HL-60 (cell line): Measurements from ENCODE around the gene IVD.

ENCODE experiments used
- DNase-seq, 2 experiments: peaks; one replicate each; pipeline ENCODE4 v3.0.0-alpha.2; 2010 to 2020; ENCODE audit warnings: low read depth in 1 of 2, low spot score in 1 of 2
- H3K27ac ChIP-seq: fragments of 250-450 bp; sonication (Bioruptor Pico); replicated peaks from 2 replicates; pipeline ENCODE4 v1.5.1; 2020; ENCODE audit warnings: mild to moderate bottlenecking, moderate library complexity
- H3K27me3 ChIP-seq: fragments of 250-450 bp; sonication (Bioruptor Pico); 2 replicates; pipeline ENCODE4 v1.5.1; 2021; ENCODE audit warnings: mild to moderate bottlenecking, moderate library complexity; ENCODE audit not compliant: insufficient read depth, poor library complexity, severe bottlenecking
- H3K4me3 ChIP-seq: replicated peaks from 2 replicates; pipeline ENCODE4 v1.5.1; 2011; ENCODE audit warnings: mild to moderate bottlenecking, control low read depth, low read length; ENCODE audit not compliant: insufficient read depth
- GABPA ChIP-seq: IDR thresholded peaks from 2 replicates; pipeline ENCODE4 v1.6.1; 2012; ENCODE audit warnings: low read depth
- POLR2AphosphoS5 ChIP-seq: IDR thresholded peaks from 2 replicates; pipeline ENCODE4 v1.6.1; 2012; ENCODE audit warnings: low read depth
- SPI1 ChIP-seq: IDR thresholded peaks from 2 replicates; pipeline ENCODE4 v1.6.1; 2012; ENCODE audit warnings: low read depth, mild to moderate bottlenecking, borderline replicate concordance
- long read RNA-seq: library from polyadenylated mRNA; unstranded; transcript quantifications from one replicate; pipeline ENCODE4 v2.0.0, GENCODE V29; 2020
- TF ChIP-seq, protein P1 (sequence below): IDR thresholded peaks from one replicate; pipeline ENCODE4 v1.5.1; 2011; ENCODE audit warnings: low read length, control low read depth, inconsistent platforms; ENCODE audit not compliant: insufficient read depth
- TF ChIP-seq, protein P2 (sequence below): IDR thresholded peaks from 2 replicates; pipeline ENCODE4 v1.6.1; 2012; ENCODE audit warnings: low read depth; ENCODE audit not compliant: insufficient replicate concordance

Gene IVD
- long read RNA-seq, transcript IVD-206 (12 exons, 1,809 nt), result major isoform, 53 of 251 reads
- long read RNA-seq, partial matches to known transcripts, result 12 of 251 reads
- long read RNA-seq, other reads (novel, unspliced or antisense), result 186 of 251 reads

DNA sequence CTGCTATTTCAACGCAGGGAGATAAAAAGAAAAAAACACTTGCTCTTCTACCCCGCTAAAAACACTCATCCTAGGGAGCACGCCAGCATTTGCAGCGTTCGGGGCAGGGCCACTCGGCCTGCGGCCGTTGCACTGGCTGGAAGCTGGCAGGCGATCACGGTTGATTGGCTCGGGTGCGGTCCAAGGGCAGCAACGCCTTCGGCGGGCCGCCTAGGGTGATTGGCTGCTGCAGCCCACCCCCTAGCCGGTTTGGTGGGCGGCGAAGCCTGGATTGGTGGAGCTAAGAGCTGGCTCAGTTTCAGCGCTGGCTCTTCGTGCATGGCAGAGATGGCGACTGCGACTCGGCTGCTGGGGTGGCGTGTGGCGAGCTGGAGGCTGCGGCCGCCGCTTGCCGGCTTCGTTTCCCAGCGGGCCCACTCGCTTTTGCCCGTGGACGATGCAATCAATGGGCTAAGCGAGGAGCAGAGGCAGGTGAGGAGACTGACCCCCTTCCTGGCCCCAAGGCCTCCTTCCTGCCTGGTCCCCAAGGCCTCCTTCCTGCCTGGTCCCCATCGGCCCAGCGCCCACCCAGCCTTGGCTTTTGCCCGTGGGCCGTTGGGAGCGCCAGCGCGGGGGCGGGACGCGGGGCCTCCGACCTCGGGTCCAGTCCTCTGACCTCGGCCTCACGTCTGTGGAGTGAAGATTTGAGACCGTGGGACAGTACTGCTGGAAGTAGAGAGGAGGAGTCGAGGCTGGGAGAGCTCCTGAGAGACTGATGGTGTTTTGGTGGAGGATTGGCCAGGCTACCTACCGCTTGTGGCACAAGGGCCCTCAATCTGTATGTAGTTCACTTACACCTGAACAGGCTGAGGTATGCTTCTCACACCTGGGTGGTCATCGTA is at the start of gene IVD:
Gene IVD, plus strand, starts transcription at position 295 of the 881 bp plus-strand sequence. Its CDS starts 33 bp downstream, at position 328.
- TF ChIP-seq, protein P1, sequence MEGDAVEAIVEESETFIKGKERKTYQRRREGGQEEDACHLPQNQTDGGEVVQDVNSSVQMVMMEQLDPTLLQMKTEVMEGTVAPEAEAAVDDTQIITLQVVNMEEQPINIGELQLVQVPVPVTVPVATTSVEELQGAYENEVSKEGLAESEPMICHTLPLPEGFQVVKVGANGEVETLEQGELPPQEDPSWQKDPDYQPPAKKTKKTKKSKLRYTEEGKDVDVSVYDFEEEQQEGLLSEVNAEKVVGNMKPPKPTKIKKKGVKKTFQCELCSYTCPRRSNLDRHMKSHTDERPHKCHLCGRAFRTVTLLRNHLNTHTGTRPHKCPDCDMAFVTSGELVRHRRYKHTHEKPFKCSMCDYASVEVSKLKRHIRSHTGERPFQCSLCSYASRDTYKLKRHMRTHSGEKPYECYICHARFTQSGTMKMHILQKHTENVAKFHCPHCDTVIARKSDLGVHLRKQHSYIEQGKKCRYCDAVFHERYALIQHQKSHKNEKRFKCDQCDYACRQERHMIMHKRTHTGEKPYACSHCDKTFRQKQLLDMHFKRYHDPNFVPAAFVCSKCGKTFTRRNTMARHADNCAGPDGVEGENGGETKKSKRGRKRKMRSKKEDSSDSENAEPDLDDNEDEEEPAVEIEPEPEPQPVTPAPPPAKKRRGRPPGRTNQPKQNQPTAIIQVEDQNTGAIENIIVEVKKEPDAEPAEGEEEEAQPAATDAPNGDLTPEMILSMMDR, result no peak
- TF ChIP-seq POLR2AphosphoS5, result no peak; the same call in 1 of the 2 replicates
- TF ChIP-seq SPI1, result no peak
- TF ChIP-seq, protein P2, sequence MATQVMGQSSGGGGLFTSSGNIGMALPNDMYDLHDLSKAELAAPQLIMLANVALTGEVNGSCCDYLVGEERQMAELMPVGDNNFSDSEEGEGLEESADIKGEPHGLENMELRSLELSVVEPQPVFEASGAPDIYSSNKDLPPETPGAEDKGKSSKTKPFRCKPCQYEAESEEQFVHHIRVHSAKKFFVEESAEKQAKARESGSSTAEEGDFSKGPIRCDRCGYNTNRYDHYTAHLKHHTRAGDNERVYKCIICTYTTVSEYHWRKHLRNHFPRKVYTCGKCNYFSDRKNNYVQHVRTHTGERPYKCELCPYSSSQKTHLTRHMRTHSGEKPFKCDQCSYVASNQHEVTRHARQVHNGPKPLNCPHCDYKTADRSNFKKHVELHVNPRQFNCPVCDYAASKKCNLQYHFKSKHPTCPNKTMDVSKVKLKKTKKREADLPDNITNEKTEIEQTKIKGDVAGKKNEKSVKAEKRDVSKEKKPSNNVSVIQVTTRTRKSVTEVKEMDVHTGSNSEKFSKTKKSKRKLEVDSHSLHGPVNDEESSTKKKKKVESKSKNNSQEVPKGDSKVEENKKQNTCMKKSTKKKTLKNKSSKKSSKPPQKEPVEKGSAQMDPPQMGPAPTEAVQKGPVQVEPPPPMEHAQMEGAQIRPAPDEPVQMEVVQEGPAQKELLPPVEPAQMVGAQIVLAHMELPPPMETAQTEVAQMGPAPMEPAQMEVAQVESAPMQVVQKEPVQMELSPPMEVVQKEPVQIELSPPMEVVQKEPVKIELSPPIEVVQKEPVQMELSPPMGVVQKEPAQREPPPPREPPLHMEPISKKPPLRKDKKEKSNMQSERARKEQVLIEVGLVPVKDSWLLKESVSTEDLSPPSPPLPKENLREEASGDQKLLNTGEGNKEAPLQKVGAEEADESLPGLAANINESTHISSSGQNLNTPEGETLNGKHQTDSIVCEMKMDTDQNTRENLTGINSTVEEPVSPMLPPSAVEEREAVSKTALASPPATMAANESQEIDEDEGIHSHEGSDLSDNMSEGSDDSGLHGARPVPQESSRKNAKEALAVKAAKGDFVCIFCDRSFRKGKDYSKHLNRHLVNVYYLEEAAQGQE, result no peak
- TF ChIP-seq GABPA, result no peak
- Histone ChIP-seq H3K27ac (peak within 1 kb of the TSS; percentile 63), H3K27me3 (no peaks in the 10 kb centered on the region), H3K4me3 (peak within 1 kb of the TSS; percentile 62)
- DNase-seq, result peak; percentile 60 to 84

DNA sequence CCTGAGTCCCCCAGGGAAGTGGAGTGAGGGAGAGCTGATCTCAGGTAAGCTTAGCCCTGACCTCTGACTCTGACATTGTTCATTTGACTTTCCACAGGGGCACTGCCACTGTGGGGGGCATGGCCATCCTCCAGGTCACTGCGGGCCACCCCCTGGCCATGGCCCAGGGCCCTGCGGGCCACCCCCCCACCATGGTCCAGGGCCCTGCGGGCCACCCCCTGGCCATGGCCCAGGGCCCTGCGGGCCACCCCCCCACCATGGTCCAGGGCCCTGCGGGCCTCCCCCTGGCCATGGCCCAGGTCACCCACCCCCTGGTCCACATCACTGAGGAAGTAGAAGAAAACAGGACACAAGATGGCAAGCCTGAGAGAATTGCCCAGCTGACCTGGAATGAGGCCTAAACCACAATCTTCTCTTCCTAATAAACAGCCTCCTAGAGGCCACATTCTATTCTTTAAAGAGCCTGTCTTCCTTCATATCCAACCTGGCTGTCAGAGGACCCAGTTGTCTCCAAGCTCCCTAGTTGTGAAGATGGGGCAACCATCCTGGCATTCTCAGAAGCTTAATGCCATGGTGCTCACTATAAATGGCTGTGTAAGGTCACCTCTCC is 49.5 kb upstream of the IVD start:
- no peak for DNase-seq
- TF ChIP-seq, protein P2, result no peak
- Histone ChIP-seq H3K4me3 (no peak overlapping the region), H3K27ac (no peak overlapping the region), H3K27me3 (no peaks in the 10 kb centered on the region)

DNA sequence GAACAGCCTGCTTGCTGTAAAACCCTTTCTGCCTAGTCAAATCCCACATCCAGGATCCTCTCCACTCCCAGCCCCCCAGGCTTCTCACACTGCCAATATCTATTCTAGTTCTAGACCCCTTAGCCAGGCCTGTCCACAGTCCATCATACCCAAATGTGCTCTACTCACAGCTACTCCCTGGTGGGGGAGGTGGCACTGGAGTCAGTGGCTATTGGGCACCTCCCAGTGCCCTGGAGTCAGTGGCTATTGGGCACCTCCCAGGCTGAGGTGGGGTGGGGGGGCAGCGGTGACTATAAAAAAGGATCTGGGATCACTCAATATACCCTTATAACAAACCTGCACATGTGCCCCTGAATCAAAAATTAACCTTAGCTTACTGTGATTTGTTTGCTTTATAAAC is 48.3 kb upstream of the IVD start:
- Histone ChIP-seq H3K27ac (no peak overlapping the region), H3K4me3 (no peak overlapping the region), H3K27me3 (no peaks in the 10 kb centered on the region)
- no peak for DNase-seq
- TF ChIP-seq GABPA (no peak), SPI1 (no peak), POLR2AphosphoS5 (no peak)
- TF ChIP-seq, protein P1, result no peak
- TF ChIP-seq, protein P2, result no peak
